ENCODE measurements around the gene PLSCR3. TPM values are rescaled to one million over a fixed set of nuclear protein-coding genes. Genes with fewer than 3 reads are reported as not detected.

PLSCR3 gene
- total RNA-seq, 1 experiment from 2014 or later = 43.8 TPM

DNA sequence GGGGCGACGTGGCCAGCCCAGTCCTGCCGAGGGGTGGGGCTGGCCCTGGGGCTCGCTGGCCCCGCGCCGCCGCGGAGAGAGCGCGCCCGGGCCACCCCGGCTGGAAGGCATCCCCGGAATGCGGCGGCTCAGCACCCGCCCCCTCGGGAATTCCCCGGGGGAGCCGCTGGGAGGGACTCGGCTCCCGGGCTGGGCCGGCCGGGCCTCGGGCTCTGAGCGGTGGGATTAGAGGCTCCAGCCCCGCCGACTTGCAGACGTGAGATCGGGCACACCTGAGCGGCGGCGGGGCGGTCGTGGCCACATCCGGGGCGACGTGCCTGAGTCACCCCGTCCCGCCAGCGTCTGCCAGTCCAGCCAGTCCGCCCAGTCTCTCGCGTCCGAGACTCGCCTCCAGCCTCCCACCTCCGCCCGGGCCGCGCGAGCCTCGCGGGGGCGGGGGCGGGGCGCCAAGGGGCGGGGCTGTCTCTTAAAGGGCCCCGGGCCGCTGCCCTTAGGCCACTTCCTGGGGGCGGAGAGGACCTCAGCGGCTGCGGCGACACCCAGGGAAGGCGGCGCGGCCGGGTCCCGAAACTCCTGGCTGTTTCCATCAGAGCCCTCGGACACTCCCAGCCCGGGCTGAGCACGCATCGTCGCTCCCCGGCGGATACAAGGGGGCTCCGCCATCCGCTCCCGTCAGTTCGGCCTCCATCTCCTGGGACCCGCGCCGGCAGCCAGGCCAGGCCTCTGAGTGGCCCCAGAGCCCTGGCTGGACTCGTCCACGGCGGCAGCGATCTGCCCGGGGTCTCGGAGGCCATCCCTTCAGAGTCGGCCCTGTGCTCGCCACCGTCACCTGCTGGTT, 42.4 kb downstream of the PLSCR3 start, which contains the start of gene KCTD11 (continued):
- TF ChIP-seq REST (IDR thresholded peaks at IDR 0.05; ENCODE audit: low read depth) = no peak
- peak; percentile 67 for TF ChIP-seq CBX3 (IDR thresholded peaks at IDR 0.05; ENCODE audit: low read depth)
- peak; percentile 74 for TF ChIP-seq MAX (IDR thresholded peaks at IDR 0.05)
- TF ChIP-seq JUND (IDR thresholded peaks at IDR 0.05) = peak; percentile 73
- TF ChIP-seq FOSL1 (IDR thresholded peaks at IDR 0.05; ENCODE audit: low read depth) = no peak

DNA sequence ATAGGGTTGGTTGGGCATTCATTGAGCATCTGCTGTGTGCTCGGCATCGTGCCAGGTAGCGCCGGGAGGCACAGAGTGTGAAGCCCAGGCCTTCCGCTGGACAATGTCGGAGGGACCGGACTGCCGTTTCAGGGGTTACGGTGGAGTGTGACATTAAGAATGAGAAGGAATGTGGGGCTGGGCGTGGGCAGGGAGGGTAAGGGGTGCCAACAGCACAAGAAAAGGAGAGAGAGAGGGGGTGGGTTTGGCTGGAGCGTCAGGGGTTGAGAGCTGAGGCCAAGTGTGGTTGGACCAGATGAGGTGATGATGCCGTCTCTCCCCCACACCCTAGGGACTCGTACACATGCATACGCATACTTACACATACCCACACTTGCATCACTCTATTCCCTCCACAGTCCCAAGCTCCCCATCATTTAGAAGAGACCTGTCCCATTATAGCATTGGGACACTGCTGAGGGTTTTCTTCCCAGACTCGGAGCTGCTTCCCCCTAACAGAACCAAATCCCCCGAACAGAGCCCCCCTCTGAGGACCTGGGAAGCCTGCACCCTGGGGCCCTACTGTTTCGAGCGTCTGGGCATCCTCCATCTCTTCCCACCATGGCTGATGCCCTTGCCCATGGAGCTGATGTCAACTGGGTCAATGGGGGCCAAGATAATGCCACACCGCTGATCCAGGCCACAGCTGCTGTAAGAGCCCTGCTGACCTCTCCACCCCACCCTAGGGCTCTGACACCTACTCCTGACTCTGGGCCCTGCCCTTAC, 45.7 kb downstream of the PLSCR3 start:
- H3K9me2 ChIP-seq (ENCODE audit: insufficient read depth) = no peaks in the 10 kb centered on the region
- peaks cover 32% of the 10 kb centered on the region for H3K79me2 ChIP-seq (ENCODE audit: insufficient read depth, low read length)
- intact Hi-C loops (cut with micrococcal nuclease) = no loop called here
- no peak overlapping the region for H3K4me3 ChIP-seq (replicated peaks in 1 of 2; ENCODE audit: low read depth in 1 of 2, low read length in 2 of 2)
- no peaks in the 10 kb centered on the region for H3K9me3 ChIP-seq (ENCODE audit: control insufficient read depth in 1 of 2, insufficient read depth in 1 of 2, low read depth in 1 of 2, low read length in 2 of 2)
- H3K27ac ChIP-seq (ENCODE audit: low read depth, low read length) = no peak overlapping the region
- DNase-seq (ENCODE audit: low read depth, low spot score) = no peak
- no peak for TF ChIP-seq ZFX (IDR thresholded peaks at IDR 0.05)
- TF ChIP-seq SP1 (IDR thresholded peaks at IDR 0.05; ENCODE audit: low read depth) = no peak
- no peak for TF ChIP-seq POLR2AphosphoS5 (IDR thresholded peaks at IDR 0.05; ENCODE audit: low read depth, low read length)
- no peak for TF ChIP-seq ZNF274 (IDR thresholded peaks at IDR 0.05; ENCODE audit: low read depth, low read length)
- no peak for TF ChIP-seq SRF (IDR thresholded peaks at IDR 0.05; ENCODE audit: low read depth)
- no peak for TF ChIP-seq FOSL1 (IDR thresholded peaks at IDR 0.05; ENCODE audit: low read depth)
- no peak for TF ChIP-seq POLR2A (IDR thresholded peaks at IDR 0.05; ENCODE audit: borderline replicate concordance, extremely low read depth, insufficient read depth, insufficient read length)
- no peak for TF ChIP-seq YY1 (IDR thresholded peaks at IDR 0.05; ENCODE audit: extremely low read depth, insufficient replicate concordance, low read depth, low read length)
- TF ChIP-seq ELF1 (IDR thresholded peaks at IDR 0.05; ENCODE audit: borderline replicate concordance, low read depth) = no peak
- no peak for TF ChIP-seq SIN3A (IDR thresholded peaks at IDR 0.05; ENCODE audit: low read depth)
- no peak for TF ChIP-seq TCF7L2 (IDR thresholded peaks at IDR 0.05; ENCODE audit: borderline replicate concordance, extremely low read depth, insufficient read depth, insufficient read length)
- no peak for TF ChIP-seq EGR1 (IDR thresholded peaks at IDR 0.05; ENCODE audit: low read depth)
- TF ChIP-seq JUND (IDR thresholded peaks at IDR 0.05) = no peak
- TF ChIP-seq, protein P1, sequence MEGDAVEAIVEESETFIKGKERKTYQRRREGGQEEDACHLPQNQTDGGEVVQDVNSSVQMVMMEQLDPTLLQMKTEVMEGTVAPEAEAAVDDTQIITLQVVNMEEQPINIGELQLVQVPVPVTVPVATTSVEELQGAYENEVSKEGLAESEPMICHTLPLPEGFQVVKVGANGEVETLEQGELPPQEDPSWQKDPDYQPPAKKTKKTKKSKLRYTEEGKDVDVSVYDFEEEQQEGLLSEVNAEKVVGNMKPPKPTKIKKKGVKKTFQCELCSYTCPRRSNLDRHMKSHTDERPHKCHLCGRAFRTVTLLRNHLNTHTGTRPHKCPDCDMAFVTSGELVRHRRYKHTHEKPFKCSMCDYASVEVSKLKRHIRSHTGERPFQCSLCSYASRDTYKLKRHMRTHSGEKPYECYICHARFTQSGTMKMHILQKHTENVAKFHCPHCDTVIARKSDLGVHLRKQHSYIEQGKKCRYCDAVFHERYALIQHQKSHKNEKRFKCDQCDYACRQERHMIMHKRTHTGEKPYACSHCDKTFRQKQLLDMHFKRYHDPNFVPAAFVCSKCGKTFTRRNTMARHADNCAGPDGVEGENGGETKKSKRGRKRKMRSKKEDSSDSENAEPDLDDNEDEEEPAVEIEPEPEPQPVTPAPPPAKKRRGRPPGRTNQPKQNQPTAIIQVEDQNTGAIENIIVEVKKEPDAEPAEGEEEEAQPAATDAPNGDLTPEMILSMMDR (IDR thresholded peaks at IDR 0.05 in 2 of 3, conservative IDR thresholded peaks at IDR 0.05 in 1 of 3; ENCODE audit: borderline replicate concordance in 1 of 3, insufficient read depth in 1 of 3, low read depth in 2 of 3, low read length in 2 of 3) = no peak
- H3K27me3 ChIP-seq (ENCODE audit: insufficient read depth, low read length) = no peaks in the 10 kb centered on the region
- ATAC-seq = no peak
- 0 out of 2 replicates have a peak, but pooled peaks cover 4% of the 10 kb centered on the region for H4K20me1 ChIP-seq (ENCODE audit: insufficient read depth)
- H3K9ac ChIP-seq (ENCODE audit: low read length) = no peak overlapping the region
- ChIA-PET CTCF (interaction anchor here (0.9 to 1.3 kb wide), 4 partner anchors 19 to 303 kb away, joined by 3 to 4 read pairs (median 4); partner anchors contain the start of gene SLC2A4), POLR2A (interaction anchor here (0.7 kb wide), 1 partner anchor 209 kb away, joined by 4 read pairs; no protein-coding TSS in a partner anchor), RAD21 (ENCODE audit: low non-redundant PET in 1 of 2, low total read pairs in 2 of 2, uncharacterized antibody in 2 of 2, unreplicated experiment in 2 of 2) (no interaction called here)
- H3K36me3 ChIP-seq (ENCODE audit: control insufficient read depth in 1 of 2, insufficient read depth in 2 of 2, low read length in 2 of 2) = no peaks in the 10 kb centered on the region
- no TSS peak for BruUV-seq (replicated peaks)
- peaks cover 13 to 39% of the 10 kb centered on the region in 2 experiments for H3K4me1 ChIP-seq (ENCODE audit: control insufficient read depth in 1 of 2, insufficient read depth in 2 of 2, low read length in 2 of 2)
- no peak overlapping the region for H2AFZ ChIP-seq (ENCODE audit: low read depth, low read length, poor library complexity, severe bottlenecking)
- H3K4me2 ChIP-seq (ENCODE audit: low read length) = no peak overlapping the region
